K562 (cell line): ENCODE results near the gene TMEM202. TPM values are rescaled to one million over a fixed set of nuclear protein-coding genes. Genes with fewer than 3 reads are reported as not detected.

ENCODE experiments used
- ADNP ChIP-seq: fragments of 200-800 bp; sonication (Bioruptor generic); IDR thresholded peaks from 2 replicates; pipeline ENCODE4 v1.6.1; 2016; ENCODE audit warnings: missing genetic modification characterization, missing compliant biosample characterization
- CBFA2T3 ChIP-seq: fragments of 450-650 bp; IDR thresholded peaks from 2 replicates; pipeline ENCODE4 v1.6.1; 2017
- JUNB ChIP-seq: fragments of 450-650 bp; formaldehyde crosslinking; conservative IDR thresholded peaks from 2 replicates; pipeline ENCODE4 v1.4.0; 2020; ENCODE audit warnings: mild to moderate bottlenecking
- NELFE ChIP-seq: IDR thresholded peaks from 2 replicates; pipeline ENCODE4 v1.6.1; 2011; ENCODE audit warnings: mild to moderate bottlenecking; ENCODE audit not compliant: insufficient read depth, insufficient read length
- NR2C1 ChIP-seq, 2 experiments: fragments of 450-650 bp; IDR thresholded peaks; 2 replicates each; pipeline ENCODE4 v1.6.1; 2017; ENCODE audit warnings: mild to moderate bottlenecking in 2 of 2, antibody characterized with exemption in 1 of 2, inconsistent platforms in 1 of 2, missing compliant biosample characterization in 1 of 2, missing genetic modification characterization in 1 of 2
- RAD21 ChIP-seq, 2 experiments: fragments of 250-450 bp in 1 of 2; fragments of 450-650 bp in 1 of 2; sonication (Bioruptor Pico) in 1 of 2; formaldehyde crosslinking in 1 of 2; IDR thresholded peaks in 1 of 2; conservative IDR thresholded peaks in 1 of 2; 2 replicates each; pipeline versions ENCODE4 v1.4.0 to v1.8.0; 2020 to 2022; ENCODE audit warnings: mild to moderate bottlenecking in 2 of 2, moderate library complexity in 1 of 2
- RHOXF2B ChIP-seq: fragments of 250-450 bp; sonication (Bioruptor Pico); conservative IDR thresholded peaks from 2 replicates; pipeline ENCODE4 v1.5.1; 2021
- SETDB1 ChIP-seq: IDR thresholded peaks from one replicate; pipeline ENCODE4 v1.6.1; 2012; ENCODE audit warnings: low read length, control low read depth, inconsistent platforms
- SMAD4 ChIP-seq: fragments of 250-450 bp; sonication (Bioruptor Pico); conservative IDR thresholded peaks from 2 replicates; pipeline ENCODE4 v1.8.0; 2021; ENCODE audit warnings: inconsistent platforms, mild to moderate bottlenecking, moderate library complexity
- ZBTB49 ChIP-seq: sonication (generic); formaldehyde crosslinking; IDR thresholded peaks from 2 replicates; pipeline ENCODE4 v1.8.0; 2022; ENCODE audit warnings: missing genetic modification reagents, mild to moderate bottlenecking, borderline replicate concordance
- ZNF318 ChIP-seq, 2 experiments: fragments of 450-650 bp; IDR thresholded peaks; 2 replicates each; pipeline ENCODE4 v1.6.1; 2016; ENCODE audit warnings: mild to moderate bottlenecking in 2 of 2, borderline replicate concordance in 1 of 2, low read depth in 1 of 2, moderate library complexity in 1 of 2
- ZNF449 ChIP-seq: fragments of 250-450 bp; sonication (Bioruptor Pico); IDR thresholded peaks from 2 replicates; pipeline ENCODE4 v1.8.0; 2022; ENCODE audit warnings: moderate library complexity, mild to moderate bottlenecking, inconsistent platforms
- ZNF57 ChIP-seq: fragments of 450-650 bp; formaldehyde crosslinking; IDR thresholded peaks from 2 replicates; pipeline ENCODE4 v1.4.0; 2020; ENCODE audit warnings: mild to moderate bottlenecking, moderate library complexity
- ZZZ3 ChIP-seq: fragments of 450-650 bp; IDR thresholded peaks from 2 replicates; pipeline ENCODE4 v1.6.1; 2016; ENCODE audit warnings: antibody characterized with exemption, mild to moderate bottlenecking, moderate library complexity
- polyA plus RNA-seq, 8 experiments: library from polyadenylated mRNA; depleted of rRNA in 4 of 8; stranded (reverse) in 5 of 8; unstranded in 3 of 8; fragments of >200 nt; fragmentation: Nextera tagmentation in 2 of 8; fragmentation: Illumina TruSeq in 1 of 8; extraction: Ambion mirVana in 2 of 8; extraction: Trizol in 1 of 8; gene quantifications; 2 replicates each; pipeline versions ENCODE4 v1.2.1 to v1.2.3, GENCODE V29; 2011 to 2014; ENCODE audit warnings: inconsistent platforms in 1 of 8, missing spikeins in 1 of 8
- total RNA-seq, 7 experiments: library from RNA; depleted of rRNA in 6 of 7; stranded (reverse); fragments of >200 nt in 6 of 7; fragmentation: Illumina TruSeq in 2 of 7; extraction: Trizol in 2 of 7; gene quantifications; 2 replicates each; pipeline versions ENCODE4 v1.2.1 to v1.2.3, GENCODE V29; 2011 to 2021; ENCODE audit warnings: low replicate concordance in 1 of 7

Gene TMEM202
- total and polyA plus RNA-seq, 9 of the 15 experiments (the other 6 are each of a cell fraction or from before 2014, with no cell fraction given): not detected

GRCh38 chr15:72375846-72376581 is 22.1 kb upstream of the TMEM202 start, which contains the start of gene HEXA (continued):
- TF ChIP-seq ZNF318 (IDR thresholded peaks at IDR 0.05; ENCODE audit: borderline replicate concordance in 1 of 2, low read depth in 1 of 2): peak in 1 of 2 experiments; percentile 45; a peak in 1 of 4 replicates
- 0 out of 2 replicates have a peak, but pooled peaks have one; percentile 61 for TF ChIP-seq ZNF449
- TF ChIP-seq ZNF57: peak; percentile 76; the same call in 1 of the 2 replicates
- 0 out of 2 replicates have a peak, but pooled peaks have one; percentile 14 for TF ChIP-seq JUNB
- TF ChIP-seq CBFA2T3: peak; percentile 24; the same call in 1 of the 2 replicates
- TF ChIP-seq SETDB1: no peak
- no peak for TF ChIP-seq NELFE
- peak; percentile 86 for TF ChIP-seq SMAD4 (CRISPR knock-in tag)
- peak; percentile 88 for TF ChIP-seq NR2C1 (IDR thresholded peaks at IDR 0.05)
- peak; percentile 88 for TF ChIP-seq NR2C1 (tag; IDR thresholded peaks at IDR 0.05)
- no peak for TF ChIP-seq ZBTB49
- TF ChIP-seq RAD21 (CRISPR knock-in tag; conservative IDR thresholded peaks at IDR 0.05 in 1 of 2, IDR thresholded peaks at IDR 0.05 in 1 of 2): no peak
- no peak for TF ChIP-seq ADNP (tag)
- peak; percentile 86; the same call in 1 of the 2 replicates for TF ChIP-seq ZZZ3
- TF ChIP-seq RHOXF2B: 0 out of 2 replicates have a peak, but pooled peaks have one; percentile 71
